IMR-90 (cell line): ENCODE data around the gene PLPP7. TPM values are rescaled to one million over a fixed set of nuclear protein-coding genes. Genes with fewer than 3 reads are reported as not detected.
"Not testable (repeated sequence)": the region's sequence is repeated elsewhere in the genome, so short reads cannot be mapped to it uniquely, and the experiment has no call there.

Experiments used
- ATAC-seq: fragments of 200-7000 bp; cut with Tn5 transposase; 2 replicates; pipeline ENCODE4 v1.9.1; 2020; ENCODE audit warnings: low read depth, mild to moderate bottlenecking, moderate library complexity
- BruUV-seq: library from RNA; stranded (reverse); fragments of 400-500 nt; replicated peaks from 2 replicates; lab custom pipeline; 2021; lab: Mats Ljungman, UMichigan
- CTCF ChIA-PET: fragments of 300-600 bp; formaldehyde crosslinking; extraction: SDS; loops from one replicate; lab custom pipeline; 2021; ENCODE audit warnings: antibody characterized with exemption; lab: Yijun Ruan, JAX
- POLR2A ChIA-PET: fragments of 300-600 bp; sonication (Branson Sonifier 250); formaldehyde crosslinking; loops from one replicate; lab custom pipeline; 2022; ENCODE audit warnings: antibody characterized with exemption; ENCODE audit not compliant: unreplicated experiment; lab: Charles Lee
- DNase-seq: peaks from one replicate; pipeline ENCODE4 v3.0.0; 2013
- H2AFZ ChIP-seq: replicated peaks from 2 replicates; pipeline ENCODE3; 2013; ENCODE audit warnings: low read length, mild to moderate bottlenecking; ENCODE audit not compliant: poor library complexity
- H2AK5ac ChIP-seq: 2 replicates; pipeline ENCODE4 v1.6.1; 2013; ENCODE audit warnings: low read depth, low read length, inconsistent platforms
- H2AK9ac ChIP-seq: replicated peaks from 2 replicates; pipeline ENCODE3; 2013; ENCODE audit warnings: mild to moderate bottlenecking, low read depth, low read length, moderate library complexity; ENCODE audit not compliant: poor library complexity
- H2BK120ac ChIP-seq: 2 replicates; pipeline ENCODE4 v1.6.1; 2013; ENCODE audit warnings: low read depth, low read length, inconsistent platforms
- H2BK15ac ChIP-seq: 3 replicates; pipeline ENCODE4 v1.6.1; 2013; ENCODE audit warnings: low read depth, low read length, inconsistent platforms
- H2BK20ac ChIP-seq: 2 replicates; pipeline ENCODE4 v1.6.1; 2013; ENCODE audit warnings: low read depth, mild to moderate bottlenecking, inconsistent platforms, low read length, moderate library complexity
- H2BK5ac ChIP-seq: 2 replicates; pipeline ENCODE4 v1.6.1; 2013; ENCODE audit warnings: mild to moderate bottlenecking, low read depth, low read length, inconsistent platforms; ENCODE audit not compliant: poor library complexity, severe bottlenecking
- H3K14ac ChIP-seq: replicated peaks from 2 replicates; pipeline ENCODE4 v1.6.1; 2013; ENCODE audit warnings: low read depth, low read length, inconsistent platforms
- H3K18ac ChIP-seq: 2 replicates; pipeline ENCODE4 v1.6.1; 2013; ENCODE audit warnings: low read depth, low read length, control low read depth
- H3K23ac ChIP-seq: 2 replicates; pipeline ENCODE4 v1.6.1; 2013; ENCODE audit warnings: low read depth, low read length, inconsistent platforms
- H3K27ac ChIP-seq: 2 replicates; pipeline ENCODE4 v1.5.1; 2013; ENCODE audit warnings: mild to moderate bottlenecking, control low read depth, low read length; ENCODE audit not compliant: insufficient read depth
- H3K27me3 ChIP-seq: 2 replicates; pipeline ENCODE4 v1.6.1; 2013; ENCODE audit warnings: low read length; ENCODE audit not compliant: control insufficient read depth, insufficient read depth
- H3K36me3 ChIP-seq: 2 replicates; pipeline ENCODE4 v1.6.1; 2013; ENCODE audit warnings: low read length, mixed read lengths; ENCODE audit not compliant: control insufficient read depth, insufficient read depth
- H3K4ac ChIP-seq: 2 replicates; pipeline ENCODE4 v1.6.1; 2013; ENCODE audit warnings: low read depth, low read length, inconsistent platforms
- H3K4me1 ChIP-seq: 2 replicates; pipeline ENCODE4 v1.6.1; 2013; ENCODE audit warnings: low read length, mixed read lengths; ENCODE audit not compliant: control insufficient read depth, insufficient read depth
- H3K4me2 ChIP-seq: 2 replicates; pipeline ENCODE4 v1.6.1; 2013; ENCODE audit warnings: low read depth, mild to moderate bottlenecking, control low read depth, low read length, moderate library complexity
- H3K4me3 ChIP-seq: 2 replicates; pipeline ENCODE4 v1.5.1; 2013; ENCODE audit warnings: low read depth, mild to moderate bottlenecking, control low read depth, low read length, moderate library complexity; ENCODE audit not compliant: insufficient read depth
- H3K56ac ChIP-seq: 2 replicates; pipeline ENCODE4 v1.6.1; 2013; ENCODE audit warnings: low read length, inconsistent platforms; ENCODE audit not compliant: insufficient read depth; ENCODE audit errors: extremely low read depth
- H3K79me1 ChIP-seq, 2 experiments: 2 replicates each; pipeline ENCODE4 v1.6.1; 2013; ENCODE audit warnings: low read length in 2 of 2, inconsistent platforms in 1 of 2, low read depth in 1 of 2
- H3K9ac ChIP-seq: 2 replicates; pipeline ENCODE4 v1.6.1; 2013; ENCODE audit warnings: low read depth, low read length, control low read depth
- H3K9me1 ChIP-seq: 2 replicates; pipeline ENCODE4 v1.6.1; 2013; ENCODE audit warnings: low read length, inconsistent platforms; ENCODE audit not compliant: insufficient read depth
- H3K9me3 ChIP-seq: 2 replicates; pipeline ENCODE4 v1.6.1; 2013; ENCODE audit warnings: low read length; ENCODE audit not compliant: control insufficient read depth, insufficient read depth
- H4K20me1 ChIP-seq: 2 replicates; pipeline ENCODE4 v1.6.1; 2013; ENCODE audit warnings: low read length, inconsistent platforms; ENCODE audit not compliant: insufficient read depth
- H4K5ac ChIP-seq: 2 replicates; pipeline ENCODE4 v1.6.1; 2013; ENCODE audit warnings: mild to moderate bottlenecking, low read depth, low read length, control low read depth
- H4K8ac ChIP-seq, 2 experiments: 2 replicates each; pipeline ENCODE4 v1.6.1; 2013; ENCODE audit warnings: low read depth in 2 of 2, low read length in 2 of 2, control low read depth in 1 of 2, inconsistent platforms in 1 of 2
- H4K91ac ChIP-seq: 2 replicates; pipeline ENCODE4 v1.6.1; 2013; ENCODE audit warnings: low read depth, low read length, inconsistent platforms; ENCODE audit not compliant: insufficient read depth
- MAFK ChIP-seq: IDR thresholded peaks from 2 replicates; pipeline ENCODE4 v1.6.1; 2012; ENCODE audit warnings: low read depth, low read length, improper control_type of control experiment
- WGBS, 2 experiments: methylation state at CpG; one replicate each; pipeline versions ENCODE4 v1.1.5 to v1.1.7; 2013; ENCODE audit warnings: missing lambda C conversion rate in 2 of 2; ENCODE audit not compliant: insufficient read length in 1 of 2; ENCODE audit errors: extremely low coverage in 2 of 2; 5-methylcytosine and 5-hydroxymethylcytosine counted together
- dilution Hi-C: fragments of 300-500 bp; cut with HindIII; formaldehyde crosslinking; loops from one replicate; pipeline ENCODE4 v1.14.3; 2018; ENCODE audit warnings: low sequenced_read_pairs; ENCODE audit not compliant: unreplicated experiment
- in situ Hi-C: fragments of 300-500 bp; cut with MboI; formaldehyde crosslinking; loops from 3 replicates; pipeline ENCODE4 v1.14.3; 2019; ENCODE audit warnings: low sequenced_read_pairs, inconsistent platforms, mixed read lengths
- intact Hi-C: fragments of 100-400 bp; cut with micrococcal nuclease; formaldehyde crosslinking; loops from 2 replicates; pipeline ENCODE4 v1.10.0; 2022
- polyA plus RNA-seq, 3 experiments: library from polyadenylated mRNA; depleted of rRNA; stranded (reverse); fragments of >200 nt; gene quantifications; 2 replicates each; pipeline ENCODE4 v1.2.3, GENCODE V29; 2012; ENCODE audit warnings: low replicate concordance in 1 of 3
- total RNA-seq: library from RNA; depleted of rRNA; stranded (reverse); fragments of >200 nt; gene quantifications from 2 replicates; pipeline ENCODE4 v1.2.3, GENCODE V29; 2012

The PLPP7 gene
- total and polyA plus RNA-seq, 2 of the 4 experiments (the other 2 are of a cell fraction) = 0.54 to 1.2 TPM

- H2AK5ac ChIP-seq, POLR2A ChIA-PET, H4K20me1 ChIP-seq, intact Hi-C loops, in situ Hi-C loops, H3K14ac ChIP-seq, H2AK9ac ChIP-seq, H2BK5ac ChIP-seq, H4K91ac ChIP-seq, H3K4me3 ChIP-seq, H3K4me1 ChIP-seq, H3K27ac ChIP-seq, H3K23ac ChIP-seq, H3K9me1 ChIP-seq, H4K8ac ChIP-seq, H3K4me2 ChIP-seq, H2BK120ac ChIP-seq, H3K4ac ChIP-seq, H3K9me3 ChIP-seq, H2AFZ ChIP-seq, H3K36me3 ChIP-seq, H3K79me1 ChIP-seq, DNase-seq, H4K5ac ChIP-seq, H3K18ac ChIP-seq, dilution Hi-C loops, H3K27me3 ChIP-seq, CTCF ChIA-PET, H3K56ac ChIP-seq, H2BK15ac ChIP-seq, BruUV-seq, H2BK20ac ChIP-seq, H3K9ac ChIP-seq: not testable (repeated sequence)
- TF ChIP-seq MAFK = peak; percentile 63; the same call in 1 of the 2 replicates
- ATAC-seq = peak; percentile 24; the same call in 1 of the 2 replicates
- WGBS, 2 experiments = no CpG with 5 or more reads among the region's 6 CpGs
Observed at GRCh38 chr9:131356479-131356878, 67.0 kb downstream of the PLPP7 start.
